Measurements from ENCODE around the gene DUOX1.

GRCh38 chr15:45155739-45156138, 25.9 kb downstream of the DUOX1 start:
- TF ChIP-seq EZH2phosphoT487 (IDR thresholded peaks at IDR 0.05; ENCODE audit: low read depth): no peak
- TF ChIP-seq, protein P1, sequence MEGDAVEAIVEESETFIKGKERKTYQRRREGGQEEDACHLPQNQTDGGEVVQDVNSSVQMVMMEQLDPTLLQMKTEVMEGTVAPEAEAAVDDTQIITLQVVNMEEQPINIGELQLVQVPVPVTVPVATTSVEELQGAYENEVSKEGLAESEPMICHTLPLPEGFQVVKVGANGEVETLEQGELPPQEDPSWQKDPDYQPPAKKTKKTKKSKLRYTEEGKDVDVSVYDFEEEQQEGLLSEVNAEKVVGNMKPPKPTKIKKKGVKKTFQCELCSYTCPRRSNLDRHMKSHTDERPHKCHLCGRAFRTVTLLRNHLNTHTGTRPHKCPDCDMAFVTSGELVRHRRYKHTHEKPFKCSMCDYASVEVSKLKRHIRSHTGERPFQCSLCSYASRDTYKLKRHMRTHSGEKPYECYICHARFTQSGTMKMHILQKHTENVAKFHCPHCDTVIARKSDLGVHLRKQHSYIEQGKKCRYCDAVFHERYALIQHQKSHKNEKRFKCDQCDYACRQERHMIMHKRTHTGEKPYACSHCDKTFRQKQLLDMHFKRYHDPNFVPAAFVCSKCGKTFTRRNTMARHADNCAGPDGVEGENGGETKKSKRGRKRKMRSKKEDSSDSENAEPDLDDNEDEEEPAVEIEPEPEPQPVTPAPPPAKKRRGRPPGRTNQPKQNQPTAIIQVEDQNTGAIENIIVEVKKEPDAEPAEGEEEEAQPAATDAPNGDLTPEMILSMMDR (IDR thresholded peaks at IDR 0.05; ENCODE audit: low read depth, low read length): no peak
